HepG2 (cell line): ENCODE results near the gene PCED1B. TPM values are rescaled to one million over a fixed set of nuclear protein-coding genes. Genes with fewer than 3 reads are reported as not detected.
"Not testable (repeated sequence)": the region's sequence is repeated elsewhere in the genome, so short reads cannot be mapped to it uniquely, and the experiment has no call there.

Experiments used
- ATAC-seq: fragments of 200-7000 bp; cut with Tn5 transposase; 3 replicates; pipeline ENCODE4 v1.9.1; 2020; ENCODE audit warnings: mild to moderate bottlenecking, moderate library complexity
- BruUV-seq: library from RNA; stranded (reverse); fragments of 400-500 nt; replicated peaks from 2 replicates; lab custom pipeline; 2021; lab: Mats Ljungman, UMichigan
- CTCF ChIA-PET: fragments of 300-600 bp; formaldehyde crosslinking; extraction: SDS; loops from one replicate; lab custom pipeline; 2021; ENCODE audit warnings: low total read pairs, inconsistent platforms, low intra/inter-chr PET ratio; lab: Yijun Ruan, JAX
- POLR2A ChIA-PET: fragments of 350-600 bp; sonication (Branson Sonifier 250); formaldehyde crosslinking; loops from one replicate; lab custom pipeline; 2020; ENCODE audit warnings: antibody characterized with exemption, inconsistent platforms; lab: Yijun Ruan, JAX
- DNase-seq: peaks from one replicate; pipeline ENCODE4 v3.0.0-alpha.2; 2015; ENCODE audit warnings: low spot score
- FAIRE-seq: peaks from 3 replicates; lab custom pipeline; 2011; peaks lifted over from hg19 to GRCh38; lab: Jason Lieb, UNC
- H2AFZ ChIP-seq: one replicate; pipeline ENCODE4 v1.6.1; 2011; ENCODE audit warnings: low read length, inconsistent platforms
- H3K27ac ChIP-seq: fragments of 300-600 bp; 3 replicates; pipeline ENCODE4 v1.8.0; 2011; ENCODE audit warnings: mixed run types, mild to moderate bottlenecking, mixed read lengths, low read length, inconsistent platforms; ENCODE audit not compliant: insufficient read depth; ENCODE audit errors: extremely low read length
- H3K27me3 ChIP-seq, 2 experiments: fragments of 200-600 bp in 1 of 2; 2 replicates in 1 of 2; 3 replicates in 1 of 2; pipeline versions ENCODE4 v1.6.0 to v1.8.0; 2011; ENCODE audit warnings: low read length in 2 of 2, mild to moderate bottlenecking in 2 of 2, moderate library complexity in 2 of 2, inconsistent platforms in 1 of 2; ENCODE audit not compliant: insufficient read depth in 2 of 2, control insufficient read depth in 1 of 2
- H3K36me3 ChIP-seq, 2 experiments: fragments of 200-600 bp in 1 of 2; replicated peaks in 1 of 2; 2 replicates in 1 of 2; 3 replicates in 1 of 2; pipeline versions ENCODE4 v1.5.1 to v1.8.0; 2011; ENCODE audit warnings: low read length in 2 of 2, inconsistent platforms in 1 of 2; ENCODE audit not compliant: insufficient read depth in 2 of 2, control insufficient read depth in 1 of 2
- H3K4me1 ChIP-seq: 2 replicates; pipeline ENCODE4 v1.5.1; 2012; ENCODE audit warnings: low read length, inconsistent platforms; ENCODE audit not compliant: insufficient read depth
- H3K4me2 ChIP-seq: 2 replicates; pipeline ENCODE4 v1.6.0; 2011; ENCODE audit warnings: low read depth, low read length, inconsistent platforms
- H3K4me3 ChIP-seq, 3 experiments: fragments of 200-600 bp in 1 of 3; sonication (generic), shearing (Covaris generic) in 1 of 3; replicated peaks in 1 of 3; 2 replicates each; pipeline ENCODE4 v1.5.1; 2011 to 2016; ENCODE audit warnings: low read length in 3 of 3, inconsistent platforms in 2 of 3, low read depth in 2 of 3, mild to moderate bottlenecking in 2 of 3, control low read depth in 1 of 3, mixed read lengths in 1 of 3; ENCODE audit not compliant: insufficient read depth in 1 of 3
- H3K79me2 ChIP-seq: one replicate; pipeline ENCODE4 v1.6.1; 2011; ENCODE audit warnings: low read length, inconsistent platforms; ENCODE audit not compliant: insufficient read depth
- H3K9ac ChIP-seq: 2 replicates; pipeline ENCODE4 v1.6.0; 2011; ENCODE audit warnings: mild to moderate bottlenecking, low read depth, low read length, inconsistent platforms; ENCODE audit not compliant: insufficient read depth
- H3K9me3 ChIP-seq: 2 replicates; pipeline ENCODE4 v1.5.1; 2012; ENCODE audit warnings: mild to moderate bottlenecking, low read length
- H4K20me1 ChIP-seq: 2 replicates; pipeline ENCODE4 v1.6.0; 2011; ENCODE audit warnings: inconsistent platforms, mild to moderate bottlenecking, low read length, moderate library complexity; ENCODE audit not compliant: insufficient read depth
- FIP1L1 ChIP-seq: fragments of 200-400 bp; formaldehyde crosslinking; IDR thresholded peaks from 2 replicates; pipeline ENCODE4 v1.6.1; 2018; ENCODE audit warnings: low read depth, mild to moderate bottlenecking, low read length, moderate library complexity, borderline replicate concordance; ENCODE audit not compliant: insufficient read depth
- HOXA7 ChIP-seq: sonication (generic); formaldehyde crosslinking; IDR thresholded peaks from 2 replicates; pipeline ENCODE4 v1.8.1; 2022; ENCODE audit warnings: mild to moderate bottlenecking, missing genetic modification reagents, moderate library complexity
- IRF2 ChIP-seq: IDR thresholded peaks from 2 replicates; pipeline ENCODE4 v1.6.1; 2018; ENCODE audit warnings: missing genetic modification reagents, missing compliant biosample characterization
- ZNF30 ChIP-seq: sonication (generic); formaldehyde crosslinking; IDR thresholded peaks from 2 replicates; pipeline ENCODE4 v1.5.0; 2020; ENCODE audit warnings: mild to moderate bottlenecking, missing genetic modification reagents
- ZNF530 ChIP-seq: sonication (generic); formaldehyde crosslinking; IDR thresholded peaks from 2 replicates; pipeline ENCODE4 v1.5.0; 2020; ENCODE audit warnings: low read depth, mild to moderate bottlenecking, missing genetic modification reagents
- ZNF563 ChIP-seq: sonication (generic); formaldehyde crosslinking; IDR thresholded peaks from 2 replicates; pipeline ENCODE4 v1.8.0; 2022; ENCODE audit warnings: mild to moderate bottlenecking, moderate library complexity, missing genetic modification reagents
- ZNF678 ChIP-seq: sonication (generic); formaldehyde crosslinking; IDR thresholded peaks from 2 replicates; pipeline ENCODE4 v1.4.0; 2020; ENCODE audit warnings: mild to moderate bottlenecking, missing genetic modification reagents
- WGBS: methylation state at CpG from one replicate; pipeline ENCODE4 v1.1.6; 2017; ENCODE audit warnings: low lambda C conversion rate; 5-methylcytosine and 5-hydroxymethylcytosine counted together
- in situ Hi-C: cut with HindIII; loops from 2 replicates; pipeline ENCODE4 v1.10.0; 2017; ENCODE audit warnings: low pct_unique_long_range_greater_than_20kb; ENCODE audit not compliant: extremely low pct_ligation_motif_present
- intact Hi-C: fragments of 100-400 bp; cut with micrococcal nuclease; formaldehyde crosslinking; loops from one replicate; pipeline ENCODE4 v1.10.0; 2022; ENCODE audit not compliant: unreplicated experiment
- polyA plus RNA-seq, 8 experiments: library from polyadenylated mRNA; depleted of rRNA in 3 of 8; stranded (reverse) in 7 of 8; unstranded in 1 of 8; fragments of >200 nt; fragmentation: Illumina TruSeq in 4 of 8; extraction: Trizol in 4 of 8; gene quantifications; 2 replicates each; pipeline versions ENCODE4 v1.2.1 to v1.2.3, GENCODE V29; 2011 to 2016; ENCODE audit warnings: low read depth in 4 of 8, missing spikeins in 1 of 8, mixed read lengths in 1 of 8; ENCODE audit not compliant: insufficient read depth in 1 of 8
- total RNA-seq, 5 experiments: library from RNA; depleted of rRNA; stranded (reverse); fragments of >200 nt; fragmentation: Illumina TruSeq; extraction: Trizol; gene quantifications; 2 replicates each; pipeline ENCODE4 v1.2.3, GENCODE V29; 2016; ENCODE audit warnings: low read depth in 1 of 5

The PCED1B gene
- total and polyA plus RNA-seq, 2 of the 13 experiments (the other 11 are each of a cell fraction or from before 2014, with no cell fraction given), result 0.11 to 0.37 TPM

GRCh38 chr12:47054659-47055058 is 24.8 kb upstream of the PCED1B start:
- no peak for TF ChIP-seq HOXA7 (CRISPR knock-in tag)
- TF ChIP-seq FIP1L1, result no peak
- TF ChIP-seq ZNF563, result no peak
- no peak for TF ChIP-seq IRF2 (CRISPR knock-in tag)
- TF ChIP-seq ZNF530 (CRISPR knock-in tag), result no peak
- no peak for TF ChIP-seq ZNF30 (CRISPR knock-in tag)
- no peak for TF ChIP-seq ZNF678
- no peak overlapping the region for H3K9ac ChIP-seq
- BruUV-seq, result no TSS peak
- DNase-seq, result no peak
- ChIA-PET CTCF (no interaction called here), POLR2A (no interaction called here)
- H4K20me1 ChIP-seq, result no peaks in the 10 kb centered on the region
- no peak overlapping the region for H3K4me2 ChIP-seq
- no peak overlapping the region for H3K4me3 ChIP-seq
- no peaks in the 10 kb centered on the region for H3K4me1 ChIP-seq
- intact Hi-C loops, result no loop called here
- in situ Hi-C loops, result no loop called here
- H3K27ac ChIP-seq, result no peak overlapping the region
- no peak for FAIRE-seq
- H3K27me3 ChIP-seq, result peaks cover 0 to 7% of the 10 kb centered on the region in 2 experiments; a peak in 1 of 5 replicates
- H3K36me3 ChIP-seq, result no peaks in the 10 kb centered on the region
- H3K79me2 ChIP-seq, result no peaks in the 10 kb centered on the region
- WGBS, result 6% methylated on average over 4 of the region's 4 CpGs
- H2AFZ ChIP-seq, result no peak overlapping the region
- H3K9me3 ChIP-seq, result peaks cover 12% of the 10 kb centered on the region; the same call in 1 of the 2 replicates
- ATAC-seq, result no peak

DNA sequence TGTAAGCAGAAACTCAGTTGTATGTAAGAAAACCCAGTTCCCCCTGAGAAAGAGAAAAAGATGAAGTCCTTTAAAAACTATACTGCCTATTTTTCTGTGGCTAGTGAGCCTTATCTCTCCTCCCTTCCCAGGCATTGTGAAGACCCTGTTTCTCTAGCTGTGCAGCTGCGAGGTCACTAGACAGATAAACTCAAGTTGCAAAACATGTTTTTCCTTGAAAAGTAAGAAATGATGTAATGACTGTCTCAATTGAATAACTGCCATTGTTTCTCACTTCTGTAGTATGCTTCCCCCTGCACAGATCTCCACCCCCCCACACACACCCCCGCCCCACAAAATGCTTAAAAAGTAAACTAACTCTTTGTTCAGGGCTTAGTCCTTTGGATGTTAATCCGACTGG is 23.6 kb upstream of the PCED1B start:
- H4K20me1 ChIP-seq, POLR2A ChIA-PET, CTCF ChIA-PET, H3K4me2 ChIP-seq, FAIRE-seq, H3K4me1 ChIP-seq, ATAC-seq, H3K27me3 ChIP-seq, H3K36me3 ChIP-seq, H3K9ac ChIP-seq, H3K4me3 ChIP-seq, BruUV-seq, in situ Hi-C loops, H3K79me2 ChIP-seq, H3K9me3 ChIP-seq, H3K27ac ChIP-seq, intact Hi-C loops, DNase-seq, H2AFZ ChIP-seq: not testable (repeated sequence)
- 2% methylated on average over 3 of the region's 3 CpGs for WGBS

DNA sequence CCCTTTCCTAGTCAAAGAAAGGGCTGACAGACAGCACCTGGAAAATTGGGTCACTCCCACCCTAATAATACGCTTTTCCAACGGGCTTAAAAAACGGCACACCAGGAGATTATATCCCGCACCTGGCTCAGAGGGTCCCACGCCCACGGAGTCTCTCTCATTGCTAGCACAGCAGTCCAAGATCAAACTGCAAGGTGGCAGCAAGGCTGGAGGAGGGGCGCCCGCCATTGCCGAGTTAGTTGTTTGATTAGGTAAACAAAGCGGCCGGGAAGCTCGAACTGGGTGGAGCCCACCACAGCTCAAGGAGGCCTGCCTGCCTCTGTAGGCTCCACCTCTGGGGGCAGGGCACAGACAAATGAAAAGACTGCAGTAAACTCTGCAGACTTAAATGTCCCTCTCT is 22.5 kb upstream of the PCED1B start:
- H3K9ac ChIP-seq, intact Hi-C loops, H4K20me1 ChIP-seq, H3K27me3 ChIP-seq, H3K9me3 ChIP-seq, H2AFZ ChIP-seq, in situ Hi-C loops, POLR2A ChIA-PET, H3K4me2 ChIP-seq, DNase-seq, H3K79me2 ChIP-seq, FAIRE-seq, BruUV-seq, H3K27ac ChIP-seq, CTCF ChIA-PET, H3K36me3 ChIP-seq, H3K4me3 ChIP-seq, ATAC-seq, H3K4me1 ChIP-seq: not testable (repeated sequence)
- 22% methylated on average over 10 of the region's 12 CpGs for WGBS

DNA sequence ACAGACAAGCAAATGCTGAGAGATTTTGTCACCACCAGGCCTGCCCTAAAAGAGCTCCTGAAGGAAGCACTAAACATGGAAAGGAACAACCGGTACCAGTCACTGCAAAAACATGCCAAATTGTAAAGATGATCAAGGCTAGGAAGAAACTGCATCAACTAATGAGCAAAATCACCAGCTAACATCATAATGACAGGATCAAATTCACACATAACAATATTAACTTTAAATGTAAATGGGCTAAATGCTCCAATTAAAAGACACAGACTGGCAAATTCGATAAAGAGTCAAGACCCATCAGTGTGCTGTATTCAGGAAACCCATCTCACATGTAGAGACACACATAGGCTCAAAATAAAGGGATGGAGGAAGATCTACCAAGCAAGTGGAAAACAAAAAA is 20.8 kb upstream of the PCED1B start:
- DNase-seq, CTCF ChIA-PET, intact Hi-C loops, in situ Hi-C loops, H3K4me3 ChIP-seq, H3K4me1 ChIP-seq, H3K9ac ChIP-seq, ATAC-seq, H3K27ac ChIP-seq, POLR2A ChIA-PET, H3K4me2 ChIP-seq, H3K36me3 ChIP-seq, FAIRE-seq, H3K9me3 ChIP-seq, H2AFZ ChIP-seq, H4K20me1 ChIP-seq, H3K27me3 ChIP-seq, H3K79me2 ChIP-seq, BruUV-seq: not testable (repeated sequence)
- WGBS, result 0% methylated on average over 2 of the region's 2 CpGs
